Endothelial cell of umbilical vein (primary cell): ENCODE results near the gene SPEF2. TPM values are rescaled to one million over a fixed set of nuclear protein-coding genes. Genes with fewer than 3 reads are reported as not detected.

ENCODE experiments used
- BruUV-seq: library from RNA; stranded (reverse); fragments of 400-500 nt; replicated peaks from 2 replicates; lab custom pipeline; 2021; lab: Mats Ljungman, UMichigan
- CTCF ChIA-PET: fragments of 300-600, 350-600 bp; sonication (Branson Sonifier 250); formaldehyde crosslinking; loops from one replicate; lab custom pipeline; 2021; ENCODE audit warnings: antibody characterized with exemption, inconsistent platforms; lab: Charles Lee
- POLR2A ChIA-PET: fragments of 300-600, 350-600 bp; sonication (Branson Sonifier 250); formaldehyde crosslinking; loops from one replicate; lab custom pipeline; 2021; ENCODE audit warnings: antibody characterized with exemption, inconsistent platforms; lab: Charles Lee
- DNase-seq: peaks from one replicate; pipeline ENCODE4 v3.0.0-alpha.2; 2011; ENCODE audit warnings: low read depth, low spot score
- FAIRE-seq: peaks from 2 replicates; lab custom pipeline; 2011; peaks lifted over from hg19 to GRCh38; lab: Jason Lieb, UNC
- H2AFZ ChIP-seq: 2 replicates; pipeline ENCODE4 v1.6.0; 2012; ENCODE audit warnings: low read depth, low read length, control low read depth, inconsistent platforms
- H3K27ac ChIP-seq: 2 replicates; pipeline ENCODE4 v1.5.1; 2011; ENCODE audit warnings: low read depth, mild to moderate bottlenecking, control low read depth, low read length, moderate library complexity; ENCODE audit not compliant: insufficient read depth
- H3K27me3 ChIP-seq, 2 experiments: 2 replicates each; pipeline versions ENCODE4 v1.6.0 to v1.6.1; 2011; ENCODE audit warnings: low read length in 2 of 2, mixed read lengths in 1 of 2; ENCODE audit not compliant: control insufficient read depth in 2 of 2, insufficient read depth in 2 of 2
- H3K36me3 ChIP-seq, 2 experiments: 2 replicates in 1 of 2; 3 replicates in 1 of 2; pipeline ENCODE4 v1.5.1; 2011; ENCODE audit warnings: low read length in 2 of 2, mild to moderate bottlenecking in 1 of 2, moderate library complexity in 1 of 2; ENCODE audit not compliant: control insufficient read depth in 2 of 2, insufficient read depth in 2 of 2; ENCODE audit errors: extremely low read depth in 1 of 2
- H3K4me1 ChIP-seq: 3 replicates; pipeline ENCODE4 v1.5.1; 2011; ENCODE audit warnings: mild to moderate bottlenecking, low read length; ENCODE audit not compliant: control insufficient read depth, insufficient read depth; ENCODE audit errors: extremely low read depth
- H3K4me2 ChIP-seq: 2 replicates; pipeline ENCODE4 v1.6.1; 2011; ENCODE audit warnings: low read length, control low read depth, mixed read lengths; ENCODE audit not compliant: insufficient read depth
- H3K4me3 ChIP-seq, 3 experiments: fragments of 200-600 bp in 1 of 3; sonication (generic), shearing (Covaris generic) in 1 of 3; replicated peaks in 1 of 3; 2 replicates each; pipeline ENCODE4 v1.5.1; 2011 to 2016; ENCODE audit warnings: control low read depth in 3 of 3, low read length in 3 of 3, mild to moderate bottlenecking in 2 of 3, inconsistent platforms in 1 of 3, low read depth in 1 of 3, moderate library complexity in 1 of 3; ENCODE audit not compliant: insufficient read depth in 1 of 3
- H3K79me2 ChIP-seq: 2 replicates; pipeline ENCODE4 v1.6.0; 2012; ENCODE audit warnings: low read length, inconsistent platforms; ENCODE audit not compliant: control insufficient read depth, insufficient read depth
- H3K9ac ChIP-seq: replicated peaks from 2 replicates; pipeline ENCODE3; 2011; ENCODE audit warnings: low read length, control low read depth; ENCODE audit not compliant: insufficient read depth; ENCODE audit errors: extremely low read depth
- H3K9me1 ChIP-seq: replicated peaks from 3 replicates; pipeline ENCODE4 v1.6.0; 2011; ENCODE audit warnings: mild to moderate bottlenecking, low read length; ENCODE audit not compliant: control insufficient read depth, insufficient read depth; ENCODE audit errors: extremely low read depth
- H3K9me3 ChIP-seq: replicated peaks from 2 replicates; pipeline ENCODE4 v1.5.1; 2012; ENCODE audit warnings: low read length, inconsistent platforms; ENCODE audit not compliant: control insufficient read depth, insufficient read depth
- H4K20me1 ChIP-seq: replicated peaks from 2 replicates; pipeline ENCODE3; 2011; ENCODE audit warnings: mild to moderate bottlenecking, low read length; ENCODE audit not compliant: control insufficient read depth, insufficient read depth; ENCODE audit errors: extremely low read depth
- CTCF ChIP-seq, 2 donors: IDR thresholded peaks; 1 replicate in 1 of 2; 2 replicates in 1 of 2; pipeline ENCODE4 v1.5.1; 2011; ENCODE audit warnings: low read length in 2 of 2, mild to moderate bottlenecking in 2 of 2, moderate library complexity in 2 of 2, control low read depth in 1 of 2, inconsistent platforms in 1 of 2, low read depth in 1 of 2; ENCODE audit not compliant: insufficient read depth in 1 of 2; ENCODE audit errors: extremely low read depth in 1 of 2
- EZH2 ChIP-seq: IDR thresholded peaks from 2 replicates; pipeline ENCODE4 v1.6.1; 2012; ENCODE audit warnings: borderline replicate concordance, low read depth, mild to moderate bottlenecking, moderate library complexity, low read length, inconsistent platforms; ENCODE audit not compliant: severe bottlenecking
- GATA2 ChIP-seq: IDR thresholded peaks from 2 replicates; pipeline ENCODE4 v1.7.0; 2011; ENCODE audit warnings: low read depth, mild to moderate bottlenecking, moderate library complexity, mixed read lengths, low read length; ENCODE audit not compliant: insufficient read length, insufficient read depth
- MAX ChIP-seq: IDR thresholded peaks from 2 replicates; pipeline ENCODE4 v1.6.1; 2011; ENCODE audit not compliant: insufficient read depth, insufficient read length
- POLR2A ChIP-seq: IDR thresholded peaks from 2 replicates; pipeline ENCODE4 v1.6.1; 2012; ENCODE audit warnings: low read depth, mild to moderate bottlenecking, control low read depth, low read length
- dilution Hi-C: fragments of 300-500 bp; cut with MboI; formaldehyde crosslinking; loops from one replicate; pipeline ENCODE4 v1.15.0; 2019; ENCODE audit warnings: low sequenced_read_pairs; ENCODE audit not compliant: extremely low pct_ligation_motif_present
- intact Hi-C: fragments of 100-400 bp; cut with micrococcal nuclease; formaldehyde crosslinking; loops from one replicate; pipeline ENCODE4 v1.10.0; 2022
- polyA plus RNA-seq, 4 experiments: library from polyadenylated mRNA; depleted of rRNA in 3 of 4; stranded (reverse) in 3 of 4; unstranded in 1 of 4; fragments of >200 nt; gene quantifications; 2 replicates each; pipeline versions ENCODE4 v1.2.1 to v1.2.3, GENCODE V29; 2011 to 2012; ENCODE audit warnings: missing spikeins in 1 of 4
- total RNA-seq: library from RNA; stranded (reverse); gene quantifications from 2 replicates; pipeline ENCODE4 v1.2.3, GENCODE V29; 2021

The SPEF2 gene
- total and polyA plus RNA-seq, 2 donors (not counting 3 experiments of a cell fraction or from before 2014, with no cell fraction given), result 0.28 to 0.73 TPM

- dilution Hi-C loops, result no loop called here
Observed at GRCh38 chr5:35685161-35685560, 67.5 kb downstream of the SPEF2 start.

More at GRCh38 chr5:35685161-35685560, 67.5 kb downstream of the SPEF2 start:
- Histone ChIP-seq H3K9ac (no peak overlapping the region), H3K36me3 (no peaks in the 10 kb centered on the region), H3K4me1 (no peaks in the 10 kb centered on the region), H3K79me2 (no peaks in the 10 kb centered on the region), H3K4me2 (no peak overlapping the region), H3K9me3 (no peaks in the 10 kb centered on the region), H4K20me1 (no peaks in the 10 kb centered on the region), H2AFZ (no peak overlapping the region), H3K27ac (no peak overlapping the region), H3K9me1 (no peaks in the 10 kb centered on the region), H3K4me3 (no peak overlapping the region), H3K27me3 (no peaks in the 10 kb centered on the region)
- TF ChIP-seq MAX (no peak), CTCF (IDR thresholded peaks at IDR 0.05; ENCODE audit: extremely low read depth in 1 of 2, insufficient read depth in 1 of 2, low read depth in 1 of 2, low read length in 2 of 2) (no peak), POLR2A (no peak), EZH2 (no peak), GATA2 (no peak)
- ChIA-PET CTCF (no interaction called here), POLR2A (no interaction called here)
- no peak for DNase-seq
- FAIRE-seq, result no peak
- BruUV-seq, result no TSS peak
- intact Hi-C loops, result no loop called here
